HG02610 (cell line): ENCODE measurements around the gene RRM1.

Experiments
- ATAC-seq: cut with Tn5 transposase; IDR thresholded peaks from one replicate; pipeline ENCODE4 v1.9.1; 2021; ENCODE audit warnings: mild to moderate bottlenecking, moderate library complexity; ENCODE audit not compliant: unreplicated experiment

RRM1 gene

GRCh38 chr11:4185561-4185960, 91.0 kb downstream of the RRM1 start:
- ATAC-seq = no peak

GRCh38 chr11:4186464-4187054, 92.0 kb downstream of the RRM1 start:
- ATAC-seq = no peak

GRCh38 chr11:4187055-4187988, 92.7 kb downstream of the RRM1 start:
- ATAC-seq = peak; percentile 95
